Lung (tissue), 12 donors: ENCODE results near the gene KCNQ5. TPM values are rescaled to one million over a fixed set of nuclear protein-coding genes. Genes with fewer than 3 reads are reported as not detected.

Source experiments
- ATAC-seq: fragments of 200-7000 bp; cut with Tn5 transposase; one replicate; pipeline ENCODE4 v1.9.1; 2020; ENCODE audit warnings: moderate number of reproducible peaks; ENCODE audit not compliant: insufficient read depth, low FRiP score
- DNase-seq, 3 donors: peaks; one replicate each; pipeline ENCODE4 v3.0.0-alpha.2; 2013 to 2017
- H3K27ac ChIP-seq, 2 donors: one replicate each; pipeline ENCODE4 v1.5.1; 2013; ENCODE audit warnings: mild to moderate bottlenecking in 2 of 2, moderate library complexity in 2 of 2, control low read depth in 1 of 2, inconsistent platforms in 1 of 2, low read depth in 1 of 2, low read length in 1 of 2
- H3K27me3 ChIP-seq, 3 donors: one replicate each; pipeline ENCODE4 v1.5.1; 2013; ENCODE audit warnings: low read length in 2 of 3; ENCODE audit not compliant: control insufficient read depth in 3 of 3, insufficient read depth in 3 of 3
- H3K36me3 ChIP-seq, 4 donors: one replicate each; pipeline ENCODE4 v1.5.1; 2013; ENCODE audit warnings: low read length in 4 of 4, mild to moderate bottlenecking in 1 of 4, moderate library complexity in 1 of 4; ENCODE audit not compliant: control insufficient read depth in 4 of 4, insufficient read depth in 4 of 4
- H3K4me1 ChIP-seq, 5 donors: one replicate each; pipeline ENCODE4 v1.5.1; 2013; ENCODE audit warnings: low read length in 5 of 5, mild to moderate bottlenecking in 2 of 5, moderate library complexity in 1 of 5; ENCODE audit not compliant: control insufficient read depth in 5 of 5, insufficient read depth in 5 of 5
- H3K4me3 ChIP-seq: one replicate; pipeline ENCODE4 v1.5.1; 2013; ENCODE audit warnings: mild to moderate bottlenecking, control low read depth, moderate library complexity
- H3K9ac ChIP-seq, 2 donors: one replicate each; pipeline ENCODE4 v1.5.1; 2013; ENCODE audit warnings: low read length in 2 of 2, control low read depth in 1 of 2; ENCODE audit not compliant: insufficient read depth in 1 of 2
- H3K9me3 ChIP-seq, 4 donors: one replicate each; pipeline ENCODE4 v1.5.1; 2013; ENCODE audit warnings: low read length in 3 of 4, mild to moderate bottlenecking in 1 of 4, moderate library complexity in 1 of 4; ENCODE audit not compliant: control insufficient read depth in 4 of 4, insufficient read depth in 3 of 4
- WGBS, 2 donors: extraction: QIAGEN DNeasy Blood & Tissue Kit; methylation state at CpG; one replicate each; pipeline ENCODE4 v1.1.7; 2013; 5-methylcytosine and 5-hydroxymethylcytosine counted together
- polyA plus RNA-seq, 2 donors: library from polyadenylated mRNA; stranded (reverse); fragments of 200-250 nt; gene quantifications; one replicate each; pipeline ENCODE4 v1.2.1, GENCODE V29; 2013
- total RNA-seq, 2 donors: library from RNA; depleted of rRNA in 1 of 2; stranded (reverse); fragments of >200 nt in 1 of 2; gene quantifications; one replicate each; pipeline ENCODE4 v1.2.1, GENCODE V29; 2014 to 2021
- TF ChIP-seq, protein P1 (sequence below): IDR thresholded peaks from 2 replicates; pipeline ENCODE4 v1.5.1; 2012; ENCODE audit warnings: mild to moderate bottlenecking; ENCODE audit errors: control extremely low read depth, extremely low read depth
- donor health status: control.
- donor health status: control.
- donor health status: Bipolar disorder and iron deficiency.
- donor health status: healthy.
- donor health status: DM: yes; HTN: yes; CAD: no.

KCNQ5 gene
- total and polyA plus RNA-seq, 4 donors = 0.12 to 5.7 (median 0.46) TPM

DNA sequence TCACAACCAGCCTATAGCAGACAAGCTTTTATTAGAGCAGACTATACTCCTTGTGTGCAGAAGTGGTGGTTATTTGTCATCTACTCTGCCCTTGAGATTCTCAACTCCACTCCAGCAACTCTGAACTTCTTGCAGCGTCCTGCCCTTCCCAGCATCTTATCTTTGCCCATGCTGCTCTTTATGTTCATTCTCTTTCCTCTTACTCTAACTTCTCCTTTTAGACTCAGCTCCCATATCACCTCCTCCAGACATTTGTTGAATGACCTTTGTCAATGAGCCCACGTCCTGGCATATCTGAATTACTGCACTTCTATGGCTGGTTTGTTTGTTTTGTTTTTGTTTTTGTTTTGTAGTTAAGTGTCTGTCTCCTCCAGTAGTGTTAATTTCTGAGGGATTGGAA, 81.2 kb downstream of the KCNQ5 start:
- TF ChIP-seq, protein P1, sequence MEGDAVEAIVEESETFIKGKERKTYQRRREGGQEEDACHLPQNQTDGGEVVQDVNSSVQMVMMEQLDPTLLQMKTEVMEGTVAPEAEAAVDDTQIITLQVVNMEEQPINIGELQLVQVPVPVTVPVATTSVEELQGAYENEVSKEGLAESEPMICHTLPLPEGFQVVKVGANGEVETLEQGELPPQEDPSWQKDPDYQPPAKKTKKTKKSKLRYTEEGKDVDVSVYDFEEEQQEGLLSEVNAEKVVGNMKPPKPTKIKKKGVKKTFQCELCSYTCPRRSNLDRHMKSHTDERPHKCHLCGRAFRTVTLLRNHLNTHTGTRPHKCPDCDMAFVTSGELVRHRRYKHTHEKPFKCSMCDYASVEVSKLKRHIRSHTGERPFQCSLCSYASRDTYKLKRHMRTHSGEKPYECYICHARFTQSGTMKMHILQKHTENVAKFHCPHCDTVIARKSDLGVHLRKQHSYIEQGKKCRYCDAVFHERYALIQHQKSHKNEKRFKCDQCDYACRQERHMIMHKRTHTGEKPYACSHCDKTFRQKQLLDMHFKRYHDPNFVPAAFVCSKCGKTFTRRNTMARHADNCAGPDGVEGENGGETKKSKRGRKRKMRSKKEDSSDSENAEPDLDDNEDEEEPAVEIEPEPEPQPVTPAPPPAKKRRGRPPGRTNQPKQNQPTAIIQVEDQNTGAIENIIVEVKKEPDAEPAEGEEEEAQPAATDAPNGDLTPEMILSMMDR = no peak
- no peaks in the 10 kb centered on the region for H3K4me1 ChIP-seq
- DNase-seq (no peak), ATAC-seq (no peak)
- no peak overlapping the region for H3K27ac ChIP-seq
- H3K4me3 ChIP-seq = no peak overlapping the region
- no peak overlapping the region for H3K9ac ChIP-seq
- no peaks in the 10 kb centered on the region for H3K27me3 ChIP-seq
- 55 to 67% methylated on average over 2 of the region's 2 CpGs for WGBS, 2 donors
- H3K36me3 ChIP-seq = no peaks in the 10 kb centered on the region
- no peaks in the 10 kb centered on the region for H3K9me3 ChIP-seq

DNA sequence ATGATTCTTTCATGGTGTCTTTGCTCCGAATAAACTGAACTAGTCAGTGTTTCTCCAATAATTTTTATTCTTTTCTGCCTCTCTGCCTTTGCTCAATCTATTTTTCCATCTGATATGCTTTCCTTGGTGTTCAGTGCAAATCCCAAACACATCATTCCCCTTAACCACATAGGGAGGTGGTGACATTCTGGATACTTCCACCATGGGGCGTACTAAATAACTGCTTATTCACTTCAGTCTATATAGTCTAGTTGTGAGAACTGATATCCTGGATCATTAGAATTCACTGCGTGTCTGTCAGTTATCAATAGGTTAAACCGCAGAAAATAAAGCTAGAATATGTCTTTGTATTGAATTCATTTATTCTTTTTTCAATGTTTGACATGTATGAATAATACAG, 83.1 kb downstream of the KCNQ5 start:
- Histone ChIP-seq H3K9ac (no peak overlapping the region), H3K9me3 (no peaks in the 10 kb centered on the region), H3K4me3 (no peak overlapping the region), H3K27ac (no peak overlapping the region), H3K27me3 (no peaks in the 10 kb centered on the region), H3K4me1 (no peaks in the 10 kb centered on the region), H3K36me3 (no peaks in the 10 kb centered on the region)
- ATAC-seq (no peak), DNase-seq (no peak)
- TF ChIP-seq, protein P1 = no peak
- 91 to 93% methylated on average over 4 of the region's 4 CpGs for WGBS, 2 donors

DNA sequence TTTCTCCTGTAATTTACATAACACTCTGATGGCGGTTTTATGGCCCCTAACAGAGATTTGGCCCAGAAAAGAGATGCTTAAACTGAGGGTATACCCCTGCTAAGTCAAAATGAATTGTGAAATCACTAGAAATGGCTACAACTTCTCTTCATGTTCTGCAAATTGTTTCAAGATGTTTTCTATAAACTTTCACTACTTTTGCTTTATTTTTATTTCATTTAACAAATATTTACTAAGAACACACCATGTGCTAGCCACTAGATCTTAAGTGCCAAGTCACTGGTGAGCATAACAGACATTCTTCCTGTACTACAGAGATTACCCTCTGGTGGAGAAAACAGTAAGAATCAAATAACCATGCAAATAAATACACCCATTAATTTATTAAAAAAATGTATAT, 87.6 kb downstream of the KCNQ5 start:
- DNase-seq (no peak), ATAC-seq (no peak)
- H3K4me1 ChIP-seq = no peaks in the 10 kb centered on the region
- H3K27ac ChIP-seq = no peak overlapping the region
- no peak overlapping the region for H3K4me3 ChIP-seq
- peaks cover 0 to 4% (median 0%) of the 10 kb centered on the region in 4 donors for H3K9me3 ChIP-seq
- no peaks in the 10 kb centered on the region for H3K36me3 ChIP-seq
- H3K9ac ChIP-seq = no peak overlapping the region
- H3K27me3 ChIP-seq = no peaks in the 10 kb centered on the region
- TF ChIP-seq, protein P1 = no peak
- 74 to 80% methylated on average over 1 of the region's 1 CpG for WGBS, 2 donors

DNA sequence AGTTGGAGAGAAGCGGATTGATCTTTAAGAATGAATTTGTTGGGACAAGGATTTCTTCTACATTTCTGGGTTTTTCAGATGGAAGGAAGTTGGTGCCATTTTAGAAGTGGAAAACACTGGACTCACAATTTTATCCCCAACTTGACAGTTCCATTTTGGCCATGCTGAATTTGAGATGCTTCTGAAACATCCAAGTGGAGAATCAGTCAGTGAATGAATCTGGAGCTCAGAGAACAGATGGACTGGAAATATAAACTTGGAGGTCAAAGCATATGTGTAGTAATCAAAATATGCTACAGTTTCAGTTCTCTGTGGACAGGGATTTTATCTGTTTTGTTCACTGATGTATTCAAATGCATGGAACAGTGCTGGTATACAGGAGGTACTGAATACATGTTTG, 89.9 kb downstream of the KCNQ5 start:
- ATAC-seq = no peak

More for the DNA sequence above, 89.9 kb downstream of the KCNQ5 start:
- Histone ChIP-seq H3K9ac (no peak overlapping the region), H3K4me3 (no peak overlapping the region), H3K4me1 (no peaks in the 10 kb centered on the region), H3K27ac (no peak overlapping the region), H3K9me3 (peaks cover 0 to 4% (median 0%) of the 10 kb centered on the region in 4 donors), H3K27me3 (no peaks in the 10 kb centered on the region), H3K36me3 (no peaks in the 10 kb centered on the region)
- TF ChIP-seq, protein P1 = no peak
- no peak for DNase-seq
- 100% methylated on average over 1 of the region's 1 CpG for WGBS, 2 donors
